SK-N-DZ (cell line): ENCODE data around the gene DNMBP.
"Not testable (repeated sequence)": the region's sequence is repeated elsewhere in the genome, so short reads cannot be mapped to it uniquely, and the experiment has no call there.

Experiments used
- DNase-seq: peaks from one replicate; pipeline ENCODE4 v3.0.0-alpha.2; 2015; ENCODE audit warnings: low spot score

DNMBP gene

DNA sequence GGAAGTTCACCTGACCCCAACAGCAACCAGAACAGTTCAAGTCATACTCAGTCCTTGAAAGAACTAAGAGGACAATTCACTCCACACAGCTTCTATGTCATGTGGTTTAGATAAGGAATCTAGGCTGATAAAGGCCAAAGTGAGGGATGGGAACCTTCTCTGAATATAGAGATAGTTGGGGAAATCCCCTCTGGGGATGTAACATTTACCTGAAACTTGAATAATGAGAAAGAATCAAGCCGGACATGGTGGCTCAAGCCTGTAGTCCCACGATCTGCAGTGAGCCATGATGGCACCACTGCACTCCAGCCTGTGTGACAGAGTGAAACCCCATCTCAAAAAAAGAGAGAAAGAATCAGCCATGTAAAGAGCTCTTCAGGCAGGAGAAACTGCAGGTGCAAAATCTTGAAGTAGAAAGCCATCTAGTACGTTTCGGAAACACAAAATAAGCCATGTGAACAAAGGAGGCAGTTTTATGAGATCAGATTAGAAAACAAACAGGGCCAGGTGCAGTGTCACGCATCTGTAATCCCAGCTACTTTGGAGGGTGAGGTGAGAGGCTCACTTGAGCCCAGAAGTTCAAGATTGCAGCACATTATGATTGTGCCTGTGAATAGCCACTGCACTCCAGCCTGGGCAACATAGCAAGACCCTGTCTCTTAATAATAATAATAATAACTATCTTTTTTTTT is 4.5 kb upstream of the DNMBP start:
- no peak for DNase-seq

DNA sequence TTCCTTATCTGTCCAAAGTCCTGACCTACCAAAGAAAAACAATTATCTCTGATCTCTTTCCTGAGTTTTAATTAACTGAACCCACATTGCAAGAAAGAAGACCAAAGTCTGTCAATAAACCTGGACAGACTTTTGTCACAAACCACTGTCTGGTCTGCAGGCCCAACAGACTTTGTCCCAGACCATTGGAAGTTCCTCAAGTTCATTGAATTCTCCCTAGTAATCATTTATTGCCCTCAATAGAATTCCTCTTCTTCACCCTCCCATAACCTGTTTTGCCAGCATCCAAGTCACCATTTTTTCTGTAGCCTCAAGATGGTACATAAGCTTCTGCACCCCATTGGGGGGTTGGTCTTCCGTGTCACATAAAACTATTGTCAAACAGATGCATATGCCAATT is 3.9 kb upstream of the DNMBP start:
- no peak for DNase-seq

GRCh38 chr10:100011906-100012305 is 2.2 kb upstream of the DNMBP start:
- not testable (repeated sequence) for DNase-seq

- peak; percentile 44 for DNase-seq
Observed at GRCh38 chr10:100009283-100009792, 409 bp downstream of the DNMBP start.

GRCh38 chr10:100008708-100009282 is 952 bp downstream of the DNMBP start:
- no peak for DNase-seq

DNA sequence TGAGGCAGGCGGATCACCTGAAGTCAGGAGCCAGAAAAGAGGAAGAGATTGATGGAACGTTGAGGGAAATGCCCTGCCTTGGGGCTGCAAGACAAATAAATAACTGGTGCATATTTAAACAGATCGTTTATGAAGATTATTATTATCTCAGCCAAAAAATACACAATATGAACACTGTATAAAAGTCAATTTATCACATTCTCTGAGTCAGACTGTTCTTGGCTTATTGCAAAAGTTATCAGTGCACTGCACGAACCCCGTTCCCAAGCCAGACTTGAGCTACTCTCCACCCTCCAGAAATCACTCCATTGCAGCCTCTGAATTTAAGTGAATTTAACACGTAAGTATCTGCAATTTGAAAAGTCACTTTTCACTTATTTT is 1.6 kb downstream of the DNMBP start:
- DNase-seq, result no peak

GRCh38 chr10:100007231-100008141 is 2.3 kb downstream of the DNMBP start:
- DNase-seq, result no peak

GRCh38 chr10:100006243-100006886 is 3.4 kb downstream of the DNMBP start:
- DNase-seq, result no peak

- no peak for DNase-seq
Observed at GRCh38 chr10:100004805-100005510, 4.8 kb downstream of the DNMBP start.

- no peak for DNase-seq
Observed at GRCh38 chr10:100000109-100000644, 9.6 kb downstream of the DNMBP start.

DNA sequence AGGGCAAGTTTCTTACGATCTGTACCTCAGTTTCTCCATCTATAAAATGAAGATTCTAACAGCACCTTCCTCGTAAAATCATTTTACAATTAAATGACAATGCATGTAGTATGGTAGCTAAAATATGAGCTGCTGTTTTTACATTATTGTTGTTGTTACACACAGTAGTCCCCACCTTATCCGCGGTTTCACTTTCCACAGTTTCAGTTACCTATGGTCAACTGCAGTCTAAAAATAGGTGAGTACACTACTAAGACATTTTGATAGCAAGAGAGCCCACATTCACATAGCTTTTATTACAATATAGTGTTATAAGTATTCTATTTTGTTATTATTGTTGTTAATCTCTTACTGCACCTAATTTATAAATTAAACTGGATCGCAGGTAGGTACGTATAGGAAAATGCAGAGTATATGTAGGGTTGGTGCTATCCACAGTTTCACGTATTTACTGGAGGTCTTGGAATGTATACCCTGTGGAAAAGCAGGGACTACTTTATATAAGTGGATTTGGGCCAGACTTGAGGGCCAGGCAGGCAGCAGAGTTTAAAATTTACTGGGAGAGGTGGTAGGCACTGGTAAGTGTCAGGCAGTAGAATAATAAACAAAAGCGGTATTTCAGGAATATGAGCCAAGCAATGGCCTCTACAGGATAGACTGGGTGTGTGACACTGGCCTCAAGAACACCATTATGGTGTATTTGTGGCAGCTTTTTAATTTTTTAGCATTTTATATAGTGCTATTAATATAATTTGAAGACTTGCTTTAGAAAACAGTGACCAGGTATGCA is 10.2 kb downstream of the DNMBP start:
- no peak for DNase-seq

DNA sequence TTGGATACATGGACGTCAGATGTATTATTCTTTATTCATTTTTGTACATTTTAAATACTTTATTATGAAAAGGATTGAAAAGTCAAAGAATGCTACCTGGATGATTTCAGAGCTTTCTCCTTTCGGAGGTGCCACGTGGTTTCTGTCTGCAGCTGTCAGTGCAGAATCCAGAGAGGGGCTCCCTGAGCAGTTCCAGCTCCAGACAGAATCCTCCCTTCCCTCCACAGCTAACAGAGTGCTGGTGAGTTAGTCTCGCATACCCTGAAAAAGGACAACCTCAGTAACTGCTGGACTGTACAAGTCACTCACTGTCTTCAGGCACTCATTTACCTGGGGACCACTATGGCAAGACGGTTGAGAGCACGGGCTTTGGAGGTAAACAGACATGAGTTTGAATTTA is 10.9 kb downstream of the DNMBP start:
- DNase-seq, result peak; percentile 18

DNA sequence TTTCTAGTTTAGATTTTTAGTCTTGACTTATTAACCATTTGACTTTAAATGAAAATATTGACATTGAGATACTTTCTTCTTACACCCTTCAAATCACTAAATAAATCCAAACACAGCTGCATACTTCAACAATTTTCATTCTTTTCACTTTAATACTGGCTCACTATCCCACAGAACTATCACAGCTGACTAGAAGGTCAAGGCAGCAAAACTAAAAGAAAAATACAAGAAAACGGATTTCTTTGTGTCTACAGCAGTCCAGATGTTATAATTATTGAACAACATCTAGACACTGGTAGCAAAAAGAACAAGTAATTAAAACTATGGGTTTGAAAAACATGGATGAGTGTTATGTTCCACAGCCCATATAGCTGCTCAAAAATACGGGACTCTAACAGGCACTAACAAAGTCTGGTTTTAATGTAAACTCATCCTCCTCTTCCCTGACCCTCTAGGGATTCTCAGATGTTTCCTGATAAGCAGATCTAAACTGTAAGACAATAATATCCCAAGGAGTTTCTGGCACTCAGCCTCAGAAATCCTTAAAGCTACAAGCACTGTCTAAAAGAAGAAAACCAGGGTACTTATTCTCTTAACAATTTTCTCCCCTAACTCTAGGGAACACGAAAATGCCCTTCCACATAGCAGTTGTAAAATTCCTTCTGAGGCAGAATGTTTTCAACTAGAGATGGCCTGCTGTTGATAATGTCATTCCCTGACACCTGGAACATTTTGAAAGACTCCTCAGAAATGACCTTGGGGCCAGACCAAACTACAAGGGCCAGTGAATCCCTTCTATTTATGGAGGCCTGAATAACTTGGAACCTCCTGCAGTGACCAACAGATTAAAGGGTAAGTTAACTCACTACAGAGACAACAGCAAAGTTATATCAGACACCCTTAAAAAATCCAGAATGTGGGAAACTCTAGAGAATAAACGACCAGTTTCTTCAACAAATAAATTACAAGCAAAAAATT is 12.8 kb downstream of the DNMBP start:
- peak; percentile 75 for DNase-seq

DNA sequence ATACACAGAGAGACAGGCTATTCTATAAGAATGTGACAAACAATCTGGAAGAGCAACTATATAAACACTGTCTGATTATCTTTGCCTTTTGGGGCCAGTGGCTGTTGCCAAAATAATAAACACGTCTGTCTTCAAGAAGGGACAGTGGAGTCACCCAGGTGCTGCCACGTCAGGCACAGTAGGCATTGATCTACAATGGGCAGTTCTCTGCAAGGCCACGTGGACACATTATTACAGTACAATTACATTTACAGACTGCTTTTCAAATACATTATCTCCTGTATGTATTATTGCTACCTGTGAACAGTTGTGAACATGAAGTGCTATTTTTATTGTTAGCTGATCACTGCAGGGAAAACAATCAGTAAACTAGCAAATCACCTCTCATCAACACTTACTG is 14.0 kb downstream of the DNMBP start:
- DNase-seq, result no peak

- no peak for DNase-seq
Observed at GRCh38 chr10:99995269-99995668, 14.5 kb downstream of the DNMBP start.

DNA sequence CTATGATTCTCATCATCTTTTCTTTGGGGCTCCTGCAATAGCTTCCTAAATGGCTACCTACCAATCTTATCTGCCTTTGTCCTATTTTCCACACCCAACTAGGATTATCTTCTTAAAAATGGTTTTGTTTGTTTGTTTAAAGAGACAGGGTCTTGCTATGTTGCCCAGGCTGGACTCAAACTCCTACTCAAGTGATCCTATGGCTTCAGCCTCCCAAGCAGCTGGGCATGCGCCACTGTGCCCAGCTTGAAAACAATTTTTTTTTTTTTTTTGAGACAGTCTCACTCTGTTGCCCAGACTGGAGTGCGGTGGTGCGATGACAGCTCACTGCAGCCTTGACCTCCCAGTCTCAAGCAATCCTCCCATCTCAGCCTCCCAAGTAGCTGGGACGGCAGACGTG is 14.9 kb downstream of the DNMBP start:
- DNase-seq, result no peak

DNA sequence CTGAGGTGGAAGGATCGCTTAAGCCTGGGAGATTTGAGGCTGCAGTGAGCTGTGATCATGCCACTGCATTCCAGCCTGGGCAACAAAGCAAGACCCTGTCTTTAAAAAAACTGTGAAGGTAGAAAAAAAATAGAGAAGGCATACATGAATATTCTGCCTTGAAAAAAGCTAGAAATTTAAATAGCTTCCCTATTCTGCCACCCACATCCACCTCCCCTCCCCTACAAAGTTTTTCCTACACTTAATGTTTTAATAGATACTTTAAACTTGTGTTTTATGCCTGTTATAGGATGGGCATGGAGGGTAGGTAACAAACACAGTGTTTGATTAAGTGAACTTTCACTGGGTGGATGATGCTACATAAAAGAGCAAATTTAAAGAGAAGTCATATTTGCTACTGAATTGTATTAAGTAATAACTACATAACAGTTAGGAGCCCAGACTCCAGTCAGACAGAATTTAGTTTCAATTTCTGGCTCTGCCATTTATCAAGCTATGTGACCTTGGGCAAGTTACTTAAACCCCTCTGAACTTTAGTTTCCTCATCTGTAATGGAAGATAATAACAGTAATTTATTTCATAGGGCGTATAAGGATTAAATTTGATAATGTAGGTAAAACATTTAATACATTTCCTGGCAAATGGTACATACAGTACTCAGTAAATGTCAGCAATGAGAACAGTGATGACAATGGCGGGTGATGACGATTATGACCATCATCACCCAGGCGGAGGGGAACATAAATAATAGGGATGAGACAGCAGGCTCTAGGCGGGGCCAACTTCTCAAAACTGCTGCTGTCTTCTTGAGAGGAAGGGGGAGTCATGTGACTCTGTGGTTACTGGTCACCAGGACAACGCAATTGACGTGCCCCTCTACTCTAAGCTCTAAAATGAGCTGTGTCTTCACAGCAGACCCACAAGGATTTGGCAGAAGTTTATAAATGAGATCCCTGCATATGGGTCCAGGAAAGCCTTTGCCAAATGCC is 15.8 kb downstream of the DNMBP start:
- no peak for DNase-seq

- not testable (repeated sequence) for DNase-seq
Observed at GRCh38 chr10:99985637-99986036, 24.1 kb downstream of the DNMBP start.
